ENCODE measurements around the gene LEFTY1. TPM values are rescaled to one million over a fixed set of nuclear protein-coding genes. Genes with fewer than 3 reads are reported as not detected.
A peak's percentile ranks its signal among the peaks of the same experiment; 100 is the strongest.

LEFTY1 gene
- total RNA-seq, 2 donors from 2014 or later = 1.7 to 2.0 TPM

DNA sequence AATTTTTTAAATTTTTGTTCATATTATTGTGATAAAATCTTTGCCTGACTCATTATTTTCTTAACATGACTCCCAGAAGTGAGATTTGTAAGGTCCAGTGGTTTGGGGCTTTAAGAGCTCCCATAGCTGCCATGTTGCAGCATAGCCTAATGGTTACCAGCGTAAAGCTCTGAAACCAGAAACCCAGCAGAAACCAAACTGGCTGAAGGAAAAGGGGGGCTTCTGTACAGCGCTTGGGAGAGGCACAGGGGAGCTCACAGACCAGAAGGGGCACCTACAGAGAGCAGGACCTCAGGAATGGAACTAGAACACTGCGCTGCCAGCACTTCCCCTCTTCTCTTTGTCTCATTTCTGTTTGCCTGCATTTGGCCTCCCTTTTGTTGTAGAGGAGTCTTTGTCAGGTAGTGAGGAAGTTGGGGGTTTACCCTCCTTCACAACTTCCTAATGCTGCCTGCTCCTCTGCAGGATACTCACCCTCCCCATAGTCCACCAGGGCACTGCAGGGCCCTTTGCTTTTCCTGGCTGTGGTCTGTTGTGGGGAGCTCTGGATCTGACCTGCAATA is 37.7 kb upstream of the LEFTY1 start:
- Histone ChIP-seq H3K4me1 (replicated peaks) (peaks cover 11% of the 10 kb centered on the region), H3K4me3 (no peak overlapping the region), H3K27me3 (replicated peaks; ENCODE audit: insufficient read depth) (no peaks in the 10 kb centered on the region), H3K36me3 (no peaks in the 10 kb centered on the region), H3K27ac (no peak overlapping the region), H3K9me3 (no peaks in the 10 kb centered on the region)
- DNase-seq (ENCODE audit: low spot score) = no peak
- intact Hi-C loops (cut with DNase I) = no loop called here
- 85% methylated on average over 3 of the region's 3 CpGs for WGBS
- TF ChIP-seq POLR2AphosphoS5 (IDR thresholded peaks at IDR 0.05) = no peak
- TF ChIP-seq CTCF (IDR thresholded peaks at IDR 0.05) = no peak
- TF ChIP-seq POLR2A (IDR thresholded peaks at IDR 0.05) = no peak

GRCh38 chr1:225923692-225924555 is 35.0 kb upstream of the LEFTY1 start, which contains the start of gene PYCR2:
Gene PYCR2 (minus strand): TSS chr1:225924250. CDS start chr1:225924110, 140 bp downstream.
- peak within 1 kb of the TSS; percentile 69 to 86 for H3K4me3 ChIP-seq
- TF ChIP-seq POLR2A (IDR thresholded peaks at IDR 0.05) (peak; percentile 99), POLR2AphosphoS5 (IDR thresholded peaks at IDR 0.05) (peak; percentile 97), CTCF (IDR thresholded peaks at IDR 0.05) (peak in 2 of 4 experiments; percentile 17 to 22)
- intact Hi-C loops (cut with DNase I) = no loop called here
- H3K27ac ChIP-seq = peak within 1 kb of the TSS; percentile 82 to 88
- DNase-seq (ENCODE audit: low spot score) = peak; percentile 95
- no peaks in the 10 kb centered on the region for H3K36me3 ChIP-seq
- H3K27me3 ChIP-seq (replicated peaks; ENCODE audit: insufficient read depth) = no peaks in the 10 kb centered on the region
- H3K9me3 ChIP-seq = no peaks in the 10 kb centered on the region
- 1% methylated on average over 80 of the region's 80 CpGs for WGBS
- H3K4me1 ChIP-seq (replicated peaks) = peaks cover 11% of the 10 kb centered on the region

GRCh38 chr1:225923381-225923691 is 34.4 kb upstream of the LEFTY1 start:
- intact Hi-C loops (cut with DNase I) = no loop called here
- TF ChIP-seq CTCF (IDR thresholded peaks at IDR 0.05) (no peak), POLR2AphosphoS5 (IDR thresholded peaks at IDR 0.05) (no peak), POLR2A (IDR thresholded peaks at IDR 0.05) (no peak)
- H3K4me1 ChIP-seq (replicated peaks) = peaks cover 11% of the 10 kb centered on the region
- DNase-seq (ENCODE audit: low spot score) = no peak
- H3K27me3 ChIP-seq (replicated peaks; ENCODE audit: insufficient read depth) = no peaks in the 10 kb centered on the region
- WGBS = 2% methylated on average over 8 of the region's 8 CpGs
- H3K27ac ChIP-seq = peak overlapping the region; percentile 82 to 88
- no peaks in the 10 kb centered on the region for H3K9me3 ChIP-seq
- no peaks in the 10 kb centered on the region for H3K36me3 ChIP-seq
- peak overlapping the region; percentile 69 to 86 for H3K4me3 ChIP-seq

- no peak for TF ChIP-seq POLR2A (IDR thresholded peaks at IDR 0.05)
- TF ChIP-seq POLR2AphosphoS5 (IDR thresholded peaks at IDR 0.05) = peak; percentile 84
- TF ChIP-seq CTCF (IDR thresholded peaks at IDR 0.05) = no peak
- Histone ChIP-seq H3K27me3 (replicated peaks; ENCODE audit: insufficient read depth) (no peaks in the 10 kb centered on the region), H3K4me1 (replicated peaks) (peaks cover 11% of the 10 kb centered on the region), H3K9me3 (no peaks in the 10 kb centered on the region), H3K36me3 (no peaks in the 10 kb centered on the region), H3K4me3 (no peak overlapping the region), H3K27ac (peak overlapping the region; percentile 82 to 88)
- intact Hi-C loops (cut with DNase I) = no loop called here
- WGBS = 64% methylated on average over 21 of the region's 23 CpGs
- peak; percentile 81 for DNase-seq (ENCODE audit: low spot score)
Observed at GRCh38 chr1:225921734-225922709, 33.1 kb upstream of the LEFTY1 start.

Data from prostate gland (tissue), 2 donors.